Left hindlimb (tissue), 1 donor: Measurements from ENCODE around the gene MARS1.
"Not testable (repeated sequence)": the region's sequence is repeated elsewhere in the genome, so short reads cannot be mapped to it uniquely, and the experiment has no call there.

Experiments used
- DNase-seq: peaks from one replicate; pipeline ENCODE4 v3.0.0-alpha.2; 2018

The MARS1 gene

DNA sequence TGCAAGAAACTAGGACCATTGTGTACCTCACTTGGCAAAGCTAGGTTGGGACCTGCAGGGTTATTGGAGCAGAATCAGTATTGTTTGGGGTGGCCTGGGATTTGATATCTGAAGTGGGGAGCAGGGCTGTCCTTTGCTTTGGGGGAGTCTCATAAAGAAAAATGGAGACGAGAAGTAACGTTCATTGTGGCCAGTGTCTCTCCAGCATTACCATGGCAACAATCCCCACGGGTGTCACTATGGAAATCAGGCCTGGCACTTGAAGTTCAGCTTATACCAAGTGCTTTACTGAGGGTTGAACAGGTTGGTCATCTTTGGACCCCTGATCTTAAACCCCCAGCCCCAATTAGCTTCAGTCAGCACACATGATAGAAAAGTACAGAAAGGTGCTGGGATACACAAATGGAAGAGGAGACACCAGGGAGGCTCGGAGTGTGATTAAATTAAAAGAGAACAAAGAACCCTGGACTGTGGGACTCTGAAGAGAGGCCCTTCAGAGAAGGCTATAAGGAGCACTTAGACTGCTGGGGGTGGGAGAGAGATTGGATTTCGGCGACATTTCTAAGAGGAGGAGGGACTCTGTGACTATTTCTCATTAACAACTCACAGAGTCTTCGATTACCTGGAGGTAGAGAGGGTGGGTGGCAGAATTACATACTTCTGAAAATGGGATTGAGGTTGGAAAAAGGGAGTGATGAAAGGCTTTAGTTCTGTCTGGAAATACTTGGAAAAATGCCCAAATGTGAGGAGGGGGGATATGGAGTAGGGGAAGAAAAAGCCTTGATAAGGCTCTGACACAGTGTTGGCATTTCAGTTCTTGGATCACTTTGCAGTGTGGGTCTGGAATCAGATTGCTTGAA lies 65.7 kb downstream of the MARS1 start:
- DNase-seq = no peak

DNA sequence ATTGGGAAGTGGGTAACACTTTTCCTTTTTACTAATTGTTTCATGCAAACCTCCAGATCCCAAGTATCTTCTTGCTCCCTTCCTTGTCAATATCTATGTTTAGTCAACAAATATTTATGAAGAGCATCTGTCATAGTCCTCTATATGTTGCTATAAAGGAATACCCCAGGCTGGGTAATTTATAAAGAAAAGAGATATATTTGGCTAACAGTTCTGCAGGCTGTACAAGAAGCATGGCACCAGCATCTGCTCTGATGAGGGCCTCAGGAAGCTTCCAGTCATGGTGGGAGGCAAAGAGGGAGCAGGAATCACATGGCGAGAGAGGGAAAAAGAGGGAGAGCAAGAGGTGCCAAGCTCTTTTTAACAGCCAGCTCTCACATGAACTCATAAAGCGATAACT lies 66.6 kb downstream of the MARS1 start:
- DNase-seq = no peak

DNA sequence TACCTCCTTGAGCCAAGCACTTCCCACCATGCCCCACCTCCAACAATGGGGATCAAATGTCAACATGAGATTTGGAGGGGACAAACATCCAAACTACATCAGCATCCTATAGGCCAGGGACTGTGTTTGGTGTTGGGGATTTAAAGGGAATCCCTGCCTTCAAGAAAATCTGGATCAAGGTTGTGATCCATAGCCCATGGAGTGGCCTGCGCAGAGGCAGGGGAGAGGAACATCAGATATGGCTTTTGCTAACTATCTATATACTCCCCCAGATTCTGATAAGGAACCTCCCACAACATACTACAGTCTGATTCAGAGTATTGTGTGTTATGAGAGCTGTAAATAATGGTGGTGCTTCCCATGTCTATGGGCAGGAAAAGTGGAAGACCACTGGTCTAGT lies 67.0 kb downstream of the MARS1 start:
- DNase-seq = no peak

DNA sequence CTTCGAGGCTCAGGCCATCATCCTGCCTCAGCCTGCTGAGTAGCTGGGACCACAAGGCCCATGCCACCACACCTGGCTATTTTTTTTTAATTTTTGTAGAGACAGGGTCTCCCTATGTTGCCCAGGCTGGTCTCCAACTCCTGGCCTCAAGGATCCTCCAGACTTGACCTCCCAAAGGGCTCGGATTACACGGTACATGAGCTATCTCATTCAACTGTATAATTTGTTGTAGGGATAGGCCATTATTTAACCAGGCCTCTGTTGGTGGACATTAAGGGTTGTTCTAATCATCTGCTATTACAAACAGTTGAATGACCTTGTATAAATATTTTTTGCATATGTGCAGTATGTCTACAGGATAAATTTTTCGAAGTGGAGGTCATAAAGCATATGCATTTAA lies 71.0 kb downstream of the MARS1 start:
- no peak for DNase-seq

DNA sequence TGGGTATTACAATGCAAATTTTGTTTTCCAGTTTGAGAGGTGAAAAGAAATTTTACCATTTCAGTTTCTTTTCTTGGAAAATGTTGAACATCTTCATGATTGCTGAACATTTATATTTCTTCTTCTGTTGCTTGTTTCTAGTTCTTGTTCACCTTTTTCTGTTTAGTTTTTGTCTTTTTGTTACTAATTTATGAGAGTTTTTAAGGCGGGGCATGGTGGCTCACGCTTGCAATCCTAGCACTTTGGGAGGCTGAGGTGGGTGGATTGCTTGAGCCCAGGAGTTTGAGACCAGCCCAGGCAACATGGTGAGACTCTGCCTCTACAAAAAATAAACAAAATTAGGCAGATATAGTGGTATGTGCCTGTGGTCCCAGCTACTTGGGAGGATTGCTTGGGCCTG lies 72.6 kb downstream of the MARS1 start:
- DNase-seq = no peak

DNA sequence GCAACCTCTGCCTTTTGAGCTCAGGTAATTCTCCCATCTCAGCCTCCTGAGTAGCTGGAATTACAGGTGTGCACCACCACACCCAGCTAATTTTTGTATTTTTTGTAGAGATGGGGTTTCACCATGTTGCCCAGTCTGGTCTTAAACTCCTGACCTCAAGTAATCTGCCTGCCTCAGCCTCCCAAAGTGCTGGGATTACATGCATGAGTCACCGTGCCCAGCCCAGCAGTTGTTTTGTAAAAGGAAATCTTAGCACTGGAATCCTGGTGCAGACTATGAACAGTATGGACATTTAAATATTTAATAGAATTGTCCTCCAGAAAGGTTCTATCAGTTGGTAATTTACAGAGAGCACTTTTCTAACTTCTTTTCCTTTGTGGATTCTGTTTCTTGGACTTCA lies 73.2 kb downstream of the MARS1 start:
- not testable (repeated sequence) for DNase-seq

DNA sequence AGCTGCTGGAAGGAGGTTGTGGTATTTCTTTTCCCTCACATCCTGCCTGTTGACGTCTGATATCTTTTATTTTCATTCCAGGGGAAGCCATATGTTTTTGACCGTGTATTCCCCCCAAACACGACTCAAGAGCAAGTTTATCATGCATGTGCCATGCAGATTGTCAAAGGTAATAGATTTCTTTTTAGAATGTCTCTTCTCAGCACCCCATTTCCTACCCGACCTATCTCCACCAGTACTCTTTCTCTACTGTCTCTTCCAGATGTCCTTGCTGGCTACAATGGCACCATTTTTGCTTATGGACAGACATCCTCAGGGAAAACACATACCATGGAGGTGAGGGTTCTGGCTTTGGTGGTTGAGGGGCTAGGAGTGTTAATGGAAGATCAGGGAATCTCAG lies 75.5 kb downstream of the MARS1 start:
- no peak for DNase-seq

DNA sequence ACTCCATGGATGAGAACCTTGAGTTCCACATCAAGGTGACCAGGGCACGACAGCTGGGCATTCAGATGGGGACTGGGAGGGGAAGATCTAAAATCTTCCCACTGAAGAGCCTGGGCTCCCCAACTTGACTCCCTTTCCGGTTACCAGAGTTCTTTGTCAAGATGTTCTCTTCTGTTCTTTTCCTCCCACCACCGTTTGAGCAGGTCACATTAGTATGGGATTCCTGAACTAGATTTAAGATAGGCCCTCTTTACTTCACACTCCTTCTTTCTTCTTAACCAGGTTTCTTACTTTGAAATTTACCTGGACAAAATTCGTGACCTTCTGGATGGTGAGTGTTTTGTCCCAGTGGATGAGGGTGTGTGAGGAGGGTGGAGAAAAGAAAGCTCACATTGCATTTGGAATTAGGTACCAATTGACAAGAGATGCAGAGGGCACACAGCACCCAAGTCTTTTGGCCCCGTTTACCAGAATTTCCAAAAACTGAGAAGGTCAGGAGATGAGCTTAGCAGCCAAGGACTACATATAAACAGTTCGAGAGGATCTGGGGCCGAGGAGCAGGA lies 76.4 kb downstream of the MARS1 start:
- no peak for DNase-seq
